ENCODE measurements around the gene C1orf35. TPM values are rescaled to one million over a fixed set of nuclear protein-coding genes. Genes with fewer than 3 reads are reported as not detected.

Gene C1orf35
- total and polyA plus RNA-seq, 9 of the 15 experiments (the other 6 are each of a cell fraction or from before 2014, with no cell fraction given): 3.2 to 48.7 (median 12.5) TPM

GRCh38 chr1:228085287-228085951, 17.7 kb downstream of the C1orf35 start (continued):
- no peak for TF ChIP-seq TCF15 (CRISPR knock-in tag; IDR thresholded peaks at IDR 0.05)
- 0 out of 4 replicates have a peak, but pooled peaks of 1 of the 2 experiments have one; percentile 20 for TF ChIP-seq TBL1XR1 (IDR thresholded peaks at IDR 0.05; ENCODE audit: low read length in 2 of 2)
- 0 out of 2 replicates have a peak, but pooled peaks have one; percentile 2 for TF ChIP-seq MAFK (IDR thresholded peaks at IDR 0.05; ENCODE audit: low read length)
- no peak for TF ChIP-seq MTA3 (IDR thresholded peaks at IDR 0.05; ENCODE audit: borderline replicate concordance)
- no peak for TF ChIP-seq ZNF445 (CRISPR knock-in tag; IDR thresholded peaks at IDR 0.05; ENCODE audit: low read depth)
- peak in 1 of 2 experiments; percentile 59; a peak in 1 of 4 replicates for TF ChIP-seq TRIM24 (IDR thresholded peaks at IDR 0.05)
- peak; percentile 63; the same call in 1 of the 2 replicates for TF ChIP-seq IFI16 (CRISPR knock-in tag; IDR thresholded peaks at IDR 0.05)
- peak; percentile 81 for TF ChIP-seq HNRNPLL (IDR thresholded peaks at IDR 0.05; ENCODE audit: low read depth, low read length, poor library complexity, severe bottlenecking)
- peak; percentile 65 for TF ChIP-seq POLR2AphosphoS5 (IDR thresholded peaks at IDR 0.05; ENCODE audit: control insufficient read depth, insufficient read depth, low read depth, low read length)
- TF ChIP-seq MEF2D (tag; conservative IDR thresholded peaks at IDR 0.05; ENCODE audit: low read depth): no peak
- peak; percentile 79 for TF ChIP-seq CTBP1 (IDR thresholded peaks at IDR 0.05; ENCODE audit: borderline replicate concordance)
- TF ChIP-seq PRDM10 (IDR thresholded peaks at IDR 0.05; ENCODE audit: partially characterized antibody): peak; percentile 4
- peak; percentile 84 for TF ChIP-seq CBFA2T2 (conservative IDR thresholded peaks at IDR 0.05)
- 0 out of 2 replicates have a peak, but pooled peaks have one; percentile 13 for TF ChIP-seq ETS1 (conservative IDR thresholded peaks at IDR 0.05; ENCODE audit: control insufficient read depth, low read depth, low read length)
- TF ChIP-seq PBX2 (CRISPR knock-in tag; IDR thresholded peaks at IDR 0.05; ENCODE audit: low read depth): peak; percentile 64
- TF ChIP-seq PBX2 (tag; conservative IDR thresholded peaks at IDR 0.05; ENCODE audit: low read depth): peak; percentile 79
- peak; percentile 69 for TF ChIP-seq MEIS2 (IDR thresholded peaks at IDR 0.05; ENCODE audit: partially characterized antibody)
- no peak for TF ChIP-seq RFX1 (IDR thresholded peaks at IDR 0.05)
- peak in 1 of 2 experiments; percentile 71; a peak in 2 of 4 replicates for TF ChIP-seq HDAC1 (IDR thresholded peaks at IDR 0.05)
